ENCODE measurements around the gene PLA2G4D. TPM values are rescaled to one million over a fixed set of nuclear protein-coding genes. Genes with fewer than 3 reads are reported as not detected.

Gene PLA2G4D
- total RNA-seq, 1 experiment from 2014 or later: not detected

GRCh38 chr15:42070279-42070975, 23.9 kb downstream of the PLA2G4D start:
- Histone ChIP-seq H3K27me3 (no peaks in the 10 kb centered on the region), H3K9me3 (peaks cover 3% of the 10 kb centered on the region; the same call in 1 of the 2 replicates), H3K36me3 (no peaks in the 10 kb centered on the region), H3K4me3 (no peak overlapping the region)
- DNase-seq: no peak

- DNase-seq: no peak
- Histone ChIP-seq H3K9me3 (peaks cover 3% of the 10 kb centered on the region; the same call in 1 of the 2 replicates), H3K27me3 (no peaks in the 10 kb centered on the region), H3K36me3 (no peaks in the 10 kb centered on the region), H3K4me3 (no peak overlapping the region)
These were observed 24.7 kb downstream of the PLA2G4D start for GRCh38 chr15:42069496-42070278.

- Histone ChIP-seq H3K27me3 (no peaks in the 10 kb centered on the region), H3K9me3 (peaks cover 3% of the 10 kb centered on the region; the same call in 1 of the 2 replicates), H3K36me3 (no peaks in the 10 kb centered on the region), H3K4me3 (no peak overlapping the region)
- DNase-seq: no peak
These were observed 25.3 kb downstream of the PLA2G4D start for GRCh38 chr15:42069025-42069424.

- no peak for DNase-seq
- H3K36me3 ChIP-seq: no peaks in the 10 kb centered on the region
- peaks cover 3% of the 10 kb centered on the region; the same call in 1 of the 2 replicates for H3K9me3 ChIP-seq
- H3K4me3 ChIP-seq: no peak overlapping the region
- no peaks in the 10 kb centered on the region for H3K27me3 ChIP-seq
These were observed 25.8 kb downstream of the PLA2G4D start for GRCh38 chr15:42068601-42069000.

GRCh38 chr15:42066764-42067415, 27.5 kb downstream of the PLA2G4D start:
- no peaks in the 10 kb centered on the region for H3K27me3 ChIP-seq
- no peak overlapping the region for H3K4me3 ChIP-seq
- DNase-seq: no peak

GRCh38 chr15:42065468-42065867, 28.9 kb downstream of the PLA2G4D start:
- no peak overlapping the region for H3K4me3 ChIP-seq
- peaks cover 3% of the 10 kb centered on the region; the same call in 1 of the 2 replicates for H3K9me3 ChIP-seq
- DNase-seq: no peak
- no peaks in the 10 kb centered on the region for H3K27me3 ChIP-seq
- H3K36me3 ChIP-seq: no peaks in the 10 kb centered on the region

More at GRCh38 chr15:42066764-42067415, 27.5 kb downstream of the PLA2G4D start:
- Histone ChIP-seq H3K9me3 (peaks cover 3% of the 10 kb centered on the region; the same call in 1 of the 2 replicates), H3K36me3 (no peaks in the 10 kb centered on the region)

GRCh38 chr15:42065033-42065432, 29.3 kb downstream of the PLA2G4D start:
- Histone ChIP-seq H3K4me3 (no peak overlapping the region), H3K27me3 (no peaks in the 10 kb centered on the region), H3K36me3 (no peaks in the 10 kb centered on the region), H3K9me3 (peaks cover 3% of the 10 kb centered on the region; the same call in 1 of the 2 replicates)
- DNase-seq: no peak

GRCh38 chr15:42064271-42064670, 30.1 kb downstream of the PLA2G4D start:
- Histone ChIP-seq H3K9me3 (peaks cover 3% of the 10 kb centered on the region; the same call in 1 of the 2 replicates), H3K36me3 (no peaks in the 10 kb centered on the region), H3K27me3 (no peaks in the 10 kb centered on the region), H3K4me3 (no peak overlapping the region)
- DNase-seq: no peak

- no peak for DNase-seq
- H3K4me3 ChIP-seq: no peak overlapping the region
- peaks cover 3% of the 10 kb centered on the region; the same call in 1 of the 2 replicates for H3K9me3 ChIP-seq
- no peaks in the 10 kb centered on the region for H3K36me3 ChIP-seq
- H3K27me3 ChIP-seq: no peaks in the 10 kb centered on the region
These were observed 31.1 kb downstream of the PLA2G4D start for GRCh38 chr15:42063122-42063848.

GRCh38 chr15:42062284-42062806, 32.0 kb downstream of the PLA2G4D start:
- H3K27me3 ChIP-seq: no peaks in the 10 kb centered on the region
- DNase-seq: no peak
- no peaks in the 10 kb centered on the region for H3K36me3 ChIP-seq
- H3K9me3 ChIP-seq: no peaks in the 10 kb centered on the region
- no peak overlapping the region for H3K4me3 ChIP-seq

- H3K36me3 ChIP-seq: no peaks in the 10 kb centered on the region
- no peak overlapping the region for H3K4me3 ChIP-seq
- H3K27me3 ChIP-seq: no peaks in the 10 kb centered on the region
- no peak for DNase-seq
- no peaks in the 10 kb centered on the region for H3K9me3 ChIP-seq
These were observed 33.6 kb downstream of the PLA2G4D start for GRCh38 chr15:42060797-42061196.

GRCh38 chr15:42060477-42060763, 33.9 kb downstream of the PLA2G4D start:
- H3K9me3 ChIP-seq: no peaks in the 10 kb centered on the region
- no peak for DNase-seq
- H3K27me3 ChIP-seq: no peaks in the 10 kb centered on the region
- H3K4me3 ChIP-seq: no peak overlapping the region
- H3K36me3 ChIP-seq: no peaks in the 10 kb centered on the region

- H3K9me3 ChIP-seq: no peaks in the 10 kb centered on the region
- no peaks in the 10 kb centered on the region for H3K27me3 ChIP-seq
- no peak overlapping the region for H3K4me3 ChIP-seq
- H3K36me3 ChIP-seq: no peaks in the 10 kb centered on the region
- peak; percentile 14 for DNase-seq
These were observed 34.5 kb downstream of the PLA2G4D start for GRCh38 chr15:42059661-42060476.

- Histone ChIP-seq H3K9me3 (no peaks in the 10 kb centered on the region), H3K36me3 (no peaks in the 10 kb centered on the region), H3K27me3 (no peaks in the 10 kb centered on the region), H3K4me3 (no peak overlapping the region)
- DNase-seq: no peak
These were observed 35.6 kb downstream of the PLA2G4D start for GRCh38 chr15:42058791-42059190.

GRCh38 chr15:42057799-42058646, 36.3 kb downstream of the PLA2G4D start:
- Histone ChIP-seq H3K4me3 (no peak overlapping the region), H3K36me3 (no peaks in the 10 kb centered on the region), H3K27me3 (no peaks in the 10 kb centered on the region), H3K9me3 (no peaks in the 10 kb centered on the region)
- no peak for DNase-seq

All from MG63 (cell line).